Caco-2 (cell line): Measurements from ENCODE around the gene MS4A14. TPM values are rescaled to one million over a fixed set of nuclear protein-coding genes. Genes with fewer than 3 reads are reported as not detected.

Experiments used
- Bru-seq: library from RNA; stranded (reverse); fragments of 400-500 nt; gene quantifications from one replicate; lab custom pipeline; 2021; lab: Mats Ljungman, UMichigan
- BruChase-seq, 2 experiments: library from RNA; stranded (reverse); fragments of 400-500 nt; gene quantifications; one replicate each; lab custom pipeline; 2021; lab: Mats Ljungman, UMichigan
- BruUV-seq: library from RNA; stranded (reverse); fragments of 400-500 nt; replicated peaks from 2 replicates; lab custom pipeline; 2021; lab: Mats Ljungman, UMichigan
- CTCF ChIA-PET: fragments of 300-600 bp; sonication (Branson Sonifier 250); formaldehyde crosslinking; loops from one replicate; lab custom pipeline; 2022; ENCODE audit warnings: antibody characterized with exemption; lab: Charles Lee
- POLR2A ChIA-PET: fragments of 300-600 bp; sonication (Branson Sonifier 250); formaldehyde crosslinking; loops from one replicate; lab custom pipeline; 2022; ENCODE audit warnings: antibody characterized with exemption; lab: Charles Lee
- DNase-seq, 2 experiments: peaks; one replicate each; pipeline versions ENCODE4 v3.0.0 to v3.0.0-alpha.2; 2020 to 2022
- H3K27me3 ChIP-seq: replicated peaks from 2 replicates; pipeline ENCODE4 v1.6.0; 2011; ENCODE audit warnings: low read length; ENCODE audit not compliant: control insufficient read depth, insufficient read depth
- H3K36me3 ChIP-seq: 2 replicates; pipeline ENCODE4 v1.5.1; 2011; ENCODE audit warnings: low read length; ENCODE audit not compliant: control insufficient read depth, insufficient read depth
- H3K4me1 ChIP-seq: fragments of 250-450 bp; sonication (Bioruptor Pico); 2 replicates; pipeline ENCODE4 v1.5.1; 2020; ENCODE audit warnings: mild to moderate bottlenecking
- H3K4me3 ChIP-seq: 2 replicates; pipeline ENCODE4 v1.5.1; 2011; ENCODE audit warnings: low read depth, mild to moderate bottlenecking, control low read depth, low read length
- H3K9me3 ChIP-seq: fragments of 250-450 bp; sonication (Bioruptor Pico); 2 replicates; pipeline ENCODE4 v1.5.1; 2020; ENCODE audit warnings: mild to moderate bottlenecking, moderate library complexity
- H3K27ac Mint-ChIP-seq: one replicate; pipeline ENCODE4 v1.8.0; 2022; ENCODE audit warnings: mixed read lengths; ENCODE audit not compliant: unreplicated experiment
- H3K27me3 Mint-ChIP-seq: one replicate; pipeline ENCODE4 v1.8.0; 2022; ENCODE audit warnings: mixed read lengths; ENCODE audit not compliant: insufficient read depth, unreplicated experiment
- H3K36me3 Mint-ChIP-seq: one replicate; pipeline ENCODE4 v1.8.0; 2022; ENCODE audit warnings: mild to moderate bottlenecking, mixed read lengths; ENCODE audit not compliant: insufficient read depth, unreplicated experiment
- H3K4me1 Mint-ChIP-seq: one replicate; pipeline ENCODE4 v1.8.0; 2022; ENCODE audit warnings: low read depth, mixed read lengths; ENCODE audit not compliant: unreplicated experiment
- H3K4me3 Mint-ChIP-seq: one replicate; pipeline ENCODE4 v1.8.0; 2022; ENCODE audit warnings: mild to moderate bottlenecking, moderate library complexity, mixed read lengths; ENCODE audit not compliant: unreplicated experiment
- H3K9me3 Mint-ChIP-seq: one replicate; pipeline ENCODE4 v1.8.0; 2022; ENCODE audit warnings: mixed read lengths; ENCODE audit not compliant: unreplicated experiment
- CTCF ChIP-seq, 2 experiments: fragments of 200-600 bp in 1 of 2; IDR thresholded peaks; 1 replicate in 1 of 2; 2 replicates in 1 of 2; pipeline versions ENCODE4 v1.5.1 to v1.8.0; 2011 to 2022; ENCODE audit warnings: antibody characterized with exemption in 1 of 2, control low read depth in 1 of 2, inconsistent platforms in 1 of 2, low read depth in 1 of 2, low read length in 1 of 2, mild to moderate bottlenecking in 1 of 2, moderate library complexity in 1 of 2; ENCODE audit not compliant: insufficient read depth in 1 of 2, severe bottlenecking in 1 of 2, unreplicated experiment in 1 of 2
- intact Hi-C: fragments of 100-400 bp; cut with micrococcal nuclease; formaldehyde crosslinking; loops from one replicate; pipeline ENCODE4 v1.10.0; 2022; ENCODE audit not compliant: unreplicated experiment
- long read RNA-seq: library from polyadenylated mRNA; stranded (forward); transcript quantifications from one replicate; pipeline ENCODE4 v2.0.0, GENCODE V29; 2022
- total RNA-seq: library from RNA; stranded (reverse); gene quantifications from 2 replicates; pipeline ENCODE4 v1.2.3, GENCODE V29; 2022

Gene MS4A14
- total RNA-seq: not detected in 2 replicates
- not detected for Bru-seq, nascent RNA
- BruChase-seq, experiment 1, labeled RNA remaining after a 2-hour chase: percentile 7 among the genes with signal in this experiment
- BruChase-seq, experiment 2, labeled RNA remaining after a 6-hour chase: not detected
- long read RNA-seq: 0 reads

GRCh38 chr11:60396382-60396781 is at the start of gene MS4A14:
Gene MS4A14, plus strand, starts transcription at chr11:60396459. Its CDS starts 120 bp downstream, at chr11:60396579.
- Mint-ChIP-seq H3K27ac (no peak within 1 kb of the TSS), H3K4me3 (no peak within 1 kb of the TSS), H3K27me3 (no peaks in the 10 kb centered on the region), H3K9me3 (no peaks in the 10 kb centered on the region), H3K36me3 (no peaks in the 10 kb centered on the region), H3K4me1 (no peaks in the 10 kb centered on the region)
- ChIA-PET CTCF (no interaction called here), POLR2A (no interaction called here)
- Histone ChIP-seq H3K4me1 (no peaks in the 10 kb centered on the region), H3K9me3 (no peaks in the 10 kb centered on the region; the same call in 1 of the 2 replicates), H3K27me3 (no peaks in the 10 kb centered on the region), H3K36me3 (no peaks in the 10 kb centered on the region), H3K4me3 (no peak within 1 kb of the TSS)
- intact Hi-C loops: no loop called here
- DNase-seq: no peak
- BruUV-seq: no TSS peak
- TF ChIP-seq CTCF (IDR thresholded peaks at IDR 0.05; ENCODE audit: insufficient read depth in 1 of 2, low read depth in 1 of 2, low read length in 1 of 2, severe bottlenecking in 1 of 2, unreplicated experiment in 1 of 2): no peak

DNA sequence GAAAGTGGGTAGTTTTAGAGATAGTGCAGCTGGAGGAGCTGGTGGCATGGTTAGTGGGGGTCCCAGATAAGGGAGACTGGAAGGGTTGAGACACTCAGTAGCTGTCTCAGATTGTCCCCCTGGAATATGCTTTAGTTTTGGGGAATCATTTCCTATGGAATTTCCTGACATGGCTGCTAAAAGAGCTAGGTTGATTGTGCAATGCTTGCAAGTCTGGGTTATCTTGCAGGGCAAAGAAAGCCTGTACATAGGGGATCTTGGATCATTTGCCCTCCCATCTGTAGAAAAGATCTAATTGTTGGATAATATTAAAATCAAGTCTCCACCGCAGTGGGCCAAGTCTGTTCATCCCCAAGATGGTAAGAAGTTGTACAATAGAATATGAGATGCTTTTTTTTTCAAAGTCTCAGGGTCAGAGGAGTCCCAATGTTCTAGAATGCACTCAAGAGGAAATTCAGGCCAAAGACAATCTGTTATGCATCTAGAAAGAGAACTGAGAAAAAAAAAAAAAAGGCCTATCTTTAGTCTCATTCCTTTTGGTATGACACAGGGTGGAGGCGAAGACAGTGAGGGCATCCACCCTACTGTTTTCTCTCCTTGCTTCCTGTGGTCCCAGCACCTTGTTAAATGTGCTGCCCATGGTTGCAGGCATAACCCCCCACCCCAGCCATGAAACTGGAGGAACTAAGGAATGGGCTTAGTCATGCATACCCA is 49.0 kb upstream of the MS4A14 start:
- intact Hi-C loops: loop anchor here (5.0 kb wide), 1 partner anchor 270 kb away; no protein-coding TSS in a partner anchor
- Histone ChIP-seq H3K27me3 (no peaks in the 10 kb centered on the region), H3K4me1 (peaks cover 10% of the 10 kb centered on the region), H3K9me3 (no peaks in the 10 kb centered on the region), H3K36me3 (no peaks in the 10 kb centered on the region), H3K4me3 (no peak overlapping the region)
- no TSS peak for BruUV-seq
- no peak for DNase-seq
- Mint-ChIP-seq H3K9me3 (no peaks in the 10 kb centered on the region), H3K4me3 (no peak overlapping the region), H3K27ac (no peak overlapping the region), H3K27me3 (no peaks in the 10 kb centered on the region), H3K4me1 (peaks cover 10% of the 10 kb centered on the region), H3K36me3 (no peaks in the 10 kb centered on the region)
- POLR2A ChIA-PET: no interaction called here
- CTCF ChIA-PET: no interaction called here
- no peak for TF ChIP-seq CTCF (IDR thresholded peaks at IDR 0.05; ENCODE audit: insufficient read depth in 1 of 2, low read depth in 1 of 2, low read length in 1 of 2, severe bottlenecking in 1 of 2, unreplicated experiment in 1 of 2)

GRCh38 chr11:60348116-60348515 is 48.1 kb upstream of the MS4A14 start:
- CTCF ChIA-PET: interaction anchor here (1.3 kb wide), 1 partner anchor 83 kb away, joined by 3 read pairs; no protein-coding TSS in a partner anchor

More at GRCh38 chr11:60348116-60348515, 48.1 kb upstream of the MS4A14 start:
- intact Hi-C loops: loop anchor here (5.0 kb wide), 1 partner anchor 269 kb away; no protein-coding TSS in a partner anchor
- no peak for DNase-seq
- H3K4me3 Mint-ChIP-seq: no peak overlapping the region
- no peaks in the 10 kb centered on the region for H3K27me3 ChIP-seq
- POLR2A ChIA-PET: no interaction called here
- no TSS peak for BruUV-seq
- peaks cover 10% of the 10 kb centered on the region for H3K4me1 ChIP-seq
- H3K27me3 Mint-ChIP-seq: no peaks in the 10 kb centered on the region
- no peak overlapping the region for H3K4me3 ChIP-seq
- no peak for TF ChIP-seq CTCF (IDR thresholded peaks at IDR 0.05; ENCODE audit: insufficient read depth in 1 of 2, low read depth in 1 of 2, low read length in 1 of 2, severe bottlenecking in 1 of 2, unreplicated experiment in 1 of 2)
- H3K27ac Mint-ChIP-seq: no peak overlapping the region
- H3K36me3 Mint-ChIP-seq: no peaks in the 10 kb centered on the region
- no peaks in the 10 kb centered on the region for H3K36me3 ChIP-seq
- no peaks in the 10 kb centered on the region for H3K9me3 ChIP-seq
- H3K4me1 Mint-ChIP-seq: peaks cover 10% of the 10 kb centered on the region
- H3K9me3 Mint-ChIP-seq: peaks cover 1% of the 10 kb centered on the region
